Measurements from ENCODE around the gene LRRC25. TPM values are rescaled to one million over a fixed set of nuclear protein-coding genes. Genes with fewer than 3 reads are reported as not detected.

Gene LRRC25
- total and polyA plus RNA-seq, 2 of the 4 experiments (the other 2 are of a cell fraction), result 0.03 TPM; not detected in 1

GRCh38 chr19:18408053-18408476 is 10.6 kb upstream of the LRRC25 start:
- Histone ChIP-seq H2AFZ (replicated peaks; ENCODE audit: low read length, poor library complexity) (peak overlapping the region; percentile 67), H2BK20ac (ENCODE audit: low read depth, low read length) (no peak overlapping the region), H3K9me3 (ENCODE audit: control insufficient read depth, insufficient read depth, low read length) (no peaks in the 10 kb centered on the region), H3K4me3 (ENCODE audit: insufficient read depth, low read depth, low read length) (no peak overlapping the region), H3K14ac (replicated peaks; ENCODE audit: low read depth, low read length) (no peak overlapping the region), H3K27ac (ENCODE audit: insufficient read depth, low read length) (no peak overlapping the region), H4K5ac (ENCODE audit: low read depth, low read length) (no peak overlapping the region), H2BK5ac (ENCODE audit: low read depth, low read length, poor library complexity, severe bottlenecking) (no peak overlapping the region), H3K18ac (ENCODE audit: low read depth, low read length) (no peak overlapping the region), H3K27me3 (ENCODE audit: control insufficient read depth, insufficient read depth, low read length) (no peaks in the 10 kb centered on the region), H3K9ac (ENCODE audit: low read depth, low read length) (no peak overlapping the region), H3K79me1 (ENCODE audit: low read depth in 1 of 2, low read length in 2 of 2) (no peaks in the 10 kb centered on the region), H3K36me3 (ENCODE audit: control insufficient read depth, insufficient read depth, low read length) (no peaks in the 10 kb centered on the region), H4K8ac (ENCODE audit: low read depth in 2 of 2, low read length in 2 of 2) (no peak overlapping the region), H3K23ac (ENCODE audit: low read depth, low read length) (no peak overlapping the region), H2BK120ac (ENCODE audit: low read depth, low read length) (no peak overlapping the region), H3K56ac (ENCODE audit: extremely low read depth, insufficient read depth, low read length) (no peak overlapping the region), H3K4ac (ENCODE audit: low read depth, low read length) (0 out of 2 replicates have a peak overlapping the region, but pooled peaks have one; percentile 42), H3K4me2 (ENCODE audit: low read depth, low read length) (no peak overlapping the region), H4K91ac (ENCODE audit: insufficient read depth, low read depth, low read length) (no peak overlapping the region), H2AK5ac (ENCODE audit: low read depth, low read length) (peak overlapping the region; percentile 90; the same call in 1 of the 2 replicates), H2BK15ac (ENCODE audit: low read depth, low read length) (no peak overlapping the region; the same call in 2 of the 3 replicates), H3K4me1 (ENCODE audit: control insufficient read depth, insufficient read depth, low read length) (no peaks in the 10 kb centered on the region), H4K20me1 (ENCODE audit: insufficient read depth, low read length) (no peaks in the 10 kb centered on the region), H3K9me1 (ENCODE audit: insufficient read depth, low read length) (no peaks in the 10 kb centered on the region), H2AK9ac (replicated peaks; ENCODE audit: low read depth, low read length, poor library complexity) (no peak overlapping the region)
- WGBS, 2 experiments (ENCODE audit: extremely low coverage in 2 of 2, insufficient read length in 1 of 2), result 73% methylated on average over 3 of the region's 10 CpGs; no CpG with 5 or more reads in 1 of the 2 experiments
- POLR2A ChIA-PET (ENCODE audit: unreplicated experiment), result no interaction called here
- no peak; the same call in 1 of the 2 replicates for ATAC-seq (ENCODE audit: low read depth)
- no TSS peak for BruUV-seq (replicated peaks)
- intact Hi-C loops (cut with micrococcal nuclease), result no loop called here
- CTCF ChIA-PET, result no interaction called here
- in situ Hi-C loops (cut with MboI; ENCODE audit: low sequenced_read_pairs), result loop anchor here (5.0 to 10.0 kb wide), 2 partner anchors 56 to 133 kb away; partner anchors contain the start of gene IQCN
- dilution Hi-C loops (cut with HindIII; ENCODE audit: low sequenced_read_pairs, unreplicated experiment), result no loop called here
- TF ChIP-seq RAD21 (IDR thresholded peaks at IDR 0.05; ENCODE audit: low read length), result peak; percentile 47
- peak; percentile 38 for TF ChIP-seq SMC3 (IDR thresholded peaks at IDR 0.05; ENCODE audit: low read depth, low read length)
- TF ChIP-seq CEBPB (IDR thresholded peaks at IDR 0.05; ENCODE audit: low read depth, low read length), result no peak
- TF ChIP-seq CTCF (conservative IDR thresholded peaks at IDR 0.05; ENCODE audit: low read depth, low read length), result peak; percentile 33; the same call in 1 of the 2 replicates
- DNase-seq, result no peak
